GM19324 (cell line): Measurements from ENCODE around the gene ZIC4.

Experiments used
- ATAC-seq: cut with Tn5 transposase; IDR thresholded peaks from one replicate; pipeline ENCODE4 v1.9.1; 2021; ENCODE audit warnings: mild to moderate bottlenecking, moderate library complexity; ENCODE audit not compliant: unreplicated experiment, low FRiP score

ZIC4 gene

DNA sequence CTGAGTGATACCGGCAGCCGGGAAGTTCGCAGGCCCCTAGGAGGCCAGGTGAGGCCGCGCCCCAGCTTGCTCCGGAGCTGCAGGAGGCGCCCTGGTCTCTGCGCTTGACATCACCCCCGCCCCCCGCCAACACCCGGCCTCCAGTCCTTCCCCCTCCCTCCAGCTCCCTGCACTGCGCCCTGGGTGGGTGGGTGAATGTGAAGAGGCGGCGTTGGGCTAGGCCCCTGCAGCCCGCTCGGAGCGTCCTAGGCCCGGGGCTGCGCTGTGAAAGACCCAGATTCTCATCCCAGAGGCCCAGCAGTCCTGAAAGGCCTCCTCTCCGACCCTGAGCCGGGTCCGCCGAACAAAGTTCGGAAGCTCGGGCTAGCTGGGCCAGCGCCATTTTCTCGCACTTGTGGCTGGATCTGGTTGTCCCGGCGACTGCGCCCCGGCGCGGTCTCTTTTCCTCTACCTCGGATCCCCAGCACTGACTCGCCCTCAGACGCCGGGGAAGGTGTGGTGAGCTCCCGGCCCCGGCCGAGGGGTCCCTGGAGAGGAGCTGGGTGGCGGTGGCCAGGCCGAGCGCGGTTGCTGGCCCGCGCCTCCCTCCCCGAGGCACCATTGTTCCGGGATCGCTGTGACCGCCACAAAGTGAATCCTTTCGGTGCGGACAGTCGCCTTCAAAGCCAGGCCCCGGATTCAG, 12.9 kb downstream of the ZIC4 start:
- no peak for ATAC-seq

DNA sequence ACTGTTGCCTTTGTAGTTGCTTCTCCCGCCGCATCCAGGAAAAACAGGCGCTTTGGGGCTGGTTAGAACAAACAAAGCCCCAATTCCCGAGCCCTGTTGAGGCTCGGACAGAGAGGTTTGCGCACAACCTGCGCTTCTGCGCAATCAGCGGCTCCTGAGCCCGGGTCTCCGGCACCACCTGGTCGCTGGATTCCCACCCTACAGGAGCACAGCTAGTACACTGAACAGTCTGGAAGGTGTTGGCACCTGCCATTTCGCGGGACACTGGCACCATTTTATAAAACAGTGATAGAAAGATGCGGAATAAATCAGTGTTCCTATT, 13.8 kb downstream of the ZIC4 start:
- ATAC-seq: no peak

- no peak for ATAC-seq
These were observed 14.3 kb downstream of the ZIC4 start for GRCh38 chr3:147391781-147392624.

GRCh38 chr3:147390589-147391569, 15.5 kb downstream of the ZIC4 start:
- ATAC-seq: no peak

- ATAC-seq: no peak
These were observed 16.6 kb downstream of the ZIC4 start for GRCh38 chr3:147389717-147390116.

- no peak for ATAC-seq
These were observed 17.4 kb downstream of the ZIC4 start for GRCh38 chr3:147388700-147389580.

DNA sequence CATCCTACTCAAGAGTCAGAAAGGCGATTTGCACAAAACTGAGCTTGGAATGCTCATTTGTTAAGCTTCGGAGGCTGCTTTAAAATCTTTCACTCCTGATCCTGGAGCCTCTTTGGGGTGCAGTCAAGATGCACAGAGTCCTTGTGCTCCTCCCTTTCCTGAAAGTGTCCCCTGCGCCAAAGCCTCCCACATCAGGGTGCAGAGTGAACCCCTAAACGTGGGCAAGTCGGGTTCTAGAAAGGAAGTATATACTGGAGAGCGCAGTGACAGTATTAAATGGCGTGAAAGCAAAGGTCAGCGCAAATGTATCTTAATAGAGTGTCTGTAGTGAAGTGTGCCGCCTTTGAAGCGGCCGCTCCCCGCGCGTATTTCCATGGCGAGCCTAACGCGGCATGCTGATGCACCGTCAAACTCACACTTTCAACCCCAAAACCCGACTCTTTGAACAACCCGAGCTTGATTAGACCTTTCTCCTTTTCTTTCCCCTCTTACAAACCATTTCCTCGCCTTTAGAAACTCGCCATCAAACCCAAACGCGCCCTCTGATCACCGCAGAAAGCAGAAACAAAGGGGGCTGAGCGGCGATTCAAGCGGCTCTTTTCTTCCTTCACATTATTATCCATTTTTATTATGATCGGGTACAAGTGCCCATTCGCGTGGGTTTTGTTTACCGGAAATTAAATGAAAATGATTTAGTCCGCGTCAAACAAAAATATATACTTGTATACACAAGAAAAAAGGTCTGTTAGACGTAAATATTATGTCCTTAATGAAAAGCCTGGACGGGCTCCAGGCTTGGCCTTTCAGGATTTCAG, 18.3 kb downstream of the ZIC4 start:
- no peak for ATAC-seq

DNA sequence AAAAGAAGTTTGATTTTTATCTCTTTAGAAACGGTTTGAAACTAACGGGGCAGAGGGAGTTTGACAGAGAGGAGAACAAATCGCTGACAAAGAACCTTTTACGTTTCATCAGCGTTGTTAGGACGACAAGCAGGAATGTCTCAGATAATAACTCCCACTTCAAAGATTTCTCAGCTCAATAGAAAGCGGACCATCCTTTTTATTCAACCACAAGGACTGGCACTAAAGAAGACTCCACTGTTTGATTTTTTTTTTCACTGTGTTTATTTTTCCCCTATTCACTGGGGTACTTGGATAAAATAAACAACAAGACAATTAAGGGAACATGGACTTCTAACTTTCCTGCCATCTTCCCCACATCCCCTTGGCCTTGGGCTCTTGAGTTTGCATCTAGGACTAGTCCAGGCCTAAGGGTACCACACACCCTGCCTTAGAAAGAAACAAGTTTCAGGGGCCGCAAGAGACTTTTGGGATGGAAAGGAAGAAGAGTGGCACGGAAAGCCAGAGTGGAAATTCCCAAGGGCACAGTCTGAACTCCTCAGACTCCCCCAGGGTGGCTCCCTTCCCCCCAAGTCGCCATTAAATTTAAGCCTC, 19.0 kb downstream of the ZIC4 start:
- ATAC-seq: no peak

DNA sequence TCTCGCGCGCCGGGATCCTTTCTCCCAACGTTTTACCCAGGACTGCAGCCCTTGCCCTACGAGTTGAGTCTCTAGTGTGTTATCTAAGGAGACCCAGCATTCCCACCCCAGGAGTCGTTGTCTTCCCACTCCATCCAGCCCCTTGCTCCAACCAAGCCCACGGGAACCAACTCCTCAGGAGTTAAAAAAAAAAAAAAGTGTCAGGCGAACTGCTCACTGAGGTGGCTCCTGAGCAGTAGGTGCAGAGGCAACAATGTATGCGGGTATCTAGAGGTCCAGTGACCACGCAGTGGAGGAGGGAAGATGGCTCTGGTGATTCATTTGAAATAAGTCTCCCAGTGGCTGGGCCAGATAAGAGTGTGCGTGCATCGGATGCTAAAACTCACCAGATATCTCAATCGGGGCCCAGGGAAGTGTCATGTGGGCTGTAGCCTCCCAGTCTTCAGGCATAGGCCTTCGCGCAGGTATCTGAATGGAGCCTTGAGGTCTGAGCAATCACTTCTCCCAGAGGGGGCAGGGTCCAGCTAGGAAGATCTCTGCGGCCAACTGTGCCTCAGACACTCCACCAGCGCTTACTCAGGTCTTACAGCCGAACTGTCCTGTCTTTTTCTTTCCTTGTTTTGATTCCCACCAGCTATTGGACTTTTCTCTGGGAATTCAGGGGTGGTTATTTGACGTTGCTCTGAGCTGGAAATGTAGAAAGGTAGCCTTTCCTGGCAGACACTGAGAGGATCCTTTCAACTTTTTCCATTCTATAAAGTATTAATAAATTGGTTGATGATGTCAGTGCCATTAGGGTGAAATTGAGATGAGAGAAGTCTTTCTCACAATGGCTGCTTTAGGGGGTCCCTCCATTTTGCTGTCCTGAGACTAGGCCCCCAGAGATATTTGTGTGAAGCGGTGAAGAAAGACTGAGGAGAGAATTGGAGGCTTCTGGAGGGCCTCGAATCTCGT, 21.0 kb downstream of the ZIC4 start:
- no peak for ATAC-seq

GRCh38 chr3:147384210-147385058, 21.9 kb downstream of the ZIC4 start:
- no peak for ATAC-seq

GRCh38 chr3:147383617-147384016, 22.7 kb downstream of the ZIC4 start:
- ATAC-seq: no peak

- ATAC-seq: no peak
These were observed 24.7 kb downstream of the ZIC4 start for GRCh38 chr3:147381596-147381995.

DNA sequence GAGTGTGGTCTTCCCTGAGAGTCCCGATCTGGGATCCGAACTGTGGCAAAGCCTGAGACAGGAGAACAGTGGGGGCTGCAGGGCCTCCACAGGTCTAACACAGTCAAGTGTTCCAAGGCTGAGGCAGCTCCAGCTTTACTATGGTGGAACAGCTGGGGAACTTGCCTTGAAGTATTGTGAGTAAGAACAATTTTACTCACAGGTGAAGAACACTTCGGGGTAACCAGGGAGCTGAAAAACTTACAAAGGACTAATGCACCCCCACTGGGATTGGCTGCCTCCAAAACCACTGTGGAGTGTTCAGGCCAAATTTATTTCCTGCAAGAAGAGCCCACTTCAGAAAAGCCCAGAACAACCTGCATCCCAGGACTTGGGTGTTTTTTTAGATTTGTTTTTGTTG, 25.4 kb downstream of the ZIC4 start:
- ATAC-seq: no peak

- no peak for ATAC-seq
These were observed 25.9 kb downstream of the ZIC4 start for GRCh38 chr3:147380387-147380951.

GRCh38 chr3:147379651-147380050, 26.7 kb downstream of the ZIC4 start:
- ATAC-seq: no peak
